ENCODE data around the gene TPRA1. TPM values are rescaled to one million over a fixed set of nuclear protein-coding genes. Genes with fewer than 3 reads are reported as not detected.

TPRA1 gene
- total RNA-seq, 6 experiments from 2014 or later = 38.8 to 47.5 (median 43.8) TPM

- H3K36me3 Mint-ChIP-seq (ENCODE audit: low read depth) = no peaks in the 10 kb centered on the region
- H3K9me3 Mint-ChIP-seq = no peaks in the 10 kb centered on the region
- TF ChIP-seq, protein P1, sequence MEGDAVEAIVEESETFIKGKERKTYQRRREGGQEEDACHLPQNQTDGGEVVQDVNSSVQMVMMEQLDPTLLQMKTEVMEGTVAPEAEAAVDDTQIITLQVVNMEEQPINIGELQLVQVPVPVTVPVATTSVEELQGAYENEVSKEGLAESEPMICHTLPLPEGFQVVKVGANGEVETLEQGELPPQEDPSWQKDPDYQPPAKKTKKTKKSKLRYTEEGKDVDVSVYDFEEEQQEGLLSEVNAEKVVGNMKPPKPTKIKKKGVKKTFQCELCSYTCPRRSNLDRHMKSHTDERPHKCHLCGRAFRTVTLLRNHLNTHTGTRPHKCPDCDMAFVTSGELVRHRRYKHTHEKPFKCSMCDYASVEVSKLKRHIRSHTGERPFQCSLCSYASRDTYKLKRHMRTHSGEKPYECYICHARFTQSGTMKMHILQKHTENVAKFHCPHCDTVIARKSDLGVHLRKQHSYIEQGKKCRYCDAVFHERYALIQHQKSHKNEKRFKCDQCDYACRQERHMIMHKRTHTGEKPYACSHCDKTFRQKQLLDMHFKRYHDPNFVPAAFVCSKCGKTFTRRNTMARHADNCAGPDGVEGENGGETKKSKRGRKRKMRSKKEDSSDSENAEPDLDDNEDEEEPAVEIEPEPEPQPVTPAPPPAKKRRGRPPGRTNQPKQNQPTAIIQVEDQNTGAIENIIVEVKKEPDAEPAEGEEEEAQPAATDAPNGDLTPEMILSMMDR (IDR thresholded peaks at IDR 0.05) = no peak
- H3K27me3 Mint-ChIP-seq (ENCODE audit: insufficient read depth) = peaks cover 32% of the 10 kb centered on the region
- peaks cover 6% of the 10 kb centered on the region for H3K4me1 Mint-ChIP-seq (ENCODE audit: low read depth)
- DNase-seq = no peak
- H3K27ac Mint-ChIP-seq = no peak overlapping the region
- no peak overlapping the region for H3K4me3 Mint-ChIP-seq
Observed at GRCh38 chr3:127544803-127545201, 45.7 kb downstream of the TPRA1 start.

- Mint-ChIP-seq H3K27me3 (ENCODE audit: insufficient read depth) (peaks cover 35% of the 10 kb centered on the region), H3K36me3 (ENCODE audit: low read depth) (no peaks in the 10 kb centered on the region), H3K4me3 (no peak overlapping the region), H3K4me1 (ENCODE audit: low read depth) (peaks cover 6% of the 10 kb centered on the region), H3K9me3 (no peaks in the 10 kb centered on the region), H3K27ac (no peak overlapping the region)
- DNase-seq = peak; percentile 47
- TF ChIP-seq, protein P1 (IDR thresholded peaks at IDR 0.05) = peak; percentile 95
Observed at GRCh38 chr3:127544192-127544802, 46.2 kb downstream of the TPRA1 start.

DNA sequence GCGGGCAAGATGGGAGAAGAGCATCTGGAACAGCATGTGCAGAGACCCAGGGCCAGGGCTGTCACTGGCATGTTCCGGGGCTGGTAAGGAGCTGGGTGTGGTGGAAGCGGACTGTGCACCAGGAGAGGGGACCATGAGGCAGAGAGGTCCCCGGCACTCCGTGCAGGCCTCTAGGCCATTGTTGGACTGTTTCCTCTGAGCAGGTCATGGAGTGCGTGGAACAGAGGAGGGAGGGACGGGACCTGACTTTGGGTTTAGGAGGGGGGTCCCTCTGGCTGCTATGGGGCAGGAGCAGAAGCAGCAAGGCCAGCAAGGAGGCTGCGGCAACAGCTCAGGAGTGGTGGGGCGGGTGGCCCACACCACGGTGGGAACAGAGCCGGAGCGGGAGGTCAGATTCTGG is 47.1 kb downstream of the TPRA1 start:
- Mint-ChIP-seq H3K36me3 (ENCODE audit: low read depth) (no peaks in the 10 kb centered on the region), H3K4me1 (ENCODE audit: low read depth) (peaks cover 5% of the 10 kb centered on the region), H3K27ac (no peak overlapping the region), H3K27me3 (ENCODE audit: insufficient read depth) (peaks cover 38% of the 10 kb centered on the region), H3K4me3 (no peak overlapping the region), H3K9me3 (no peaks in the 10 kb centered on the region)
- DNase-seq = no peak
- TF ChIP-seq, protein P1 (IDR thresholded peaks at IDR 0.05) = no peak

- no peaks in the 10 kb centered on the region for H3K9me3 Mint-ChIP-seq
- peaks cover 44% of the 10 kb centered on the region for H3K27me3 Mint-ChIP-seq (ENCODE audit: insufficient read depth)
- no peaks in the 10 kb centered on the region for H3K36me3 Mint-ChIP-seq (ENCODE audit: low read depth)
- no peak for DNase-seq
- no peak overlapping the region for H3K4me3 Mint-ChIP-seq
- H3K27ac Mint-ChIP-seq = no peak overlapping the region
- no peaks in the 10 kb centered on the region for H3K4me1 Mint-ChIP-seq (ENCODE audit: low read depth)
- TF ChIP-seq, protein P1 (IDR thresholded peaks at IDR 0.05) = no peak
Observed at GRCh38 chr3:127542441-127542952, 48.0 kb downstream of the TPRA1 start.

DNA sequence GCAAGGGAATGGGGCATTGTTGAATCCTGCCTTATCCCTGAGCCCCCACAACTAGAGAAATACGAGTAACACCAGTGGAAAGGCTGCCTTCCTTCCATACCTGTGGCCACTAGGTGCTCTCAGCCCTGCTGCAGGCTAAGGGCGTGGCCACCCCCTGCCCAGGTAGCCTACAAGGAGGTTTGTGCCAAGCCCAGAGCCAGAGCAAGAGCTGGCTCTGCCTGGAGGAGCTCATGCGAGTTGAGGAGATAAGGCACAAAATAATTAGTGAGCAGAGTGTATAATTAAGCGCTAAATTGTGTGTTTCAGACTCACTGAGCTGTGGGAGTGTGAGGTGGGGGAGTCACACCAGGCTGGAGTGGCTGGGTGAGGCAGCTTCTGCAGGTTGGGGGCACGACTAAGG is 49.2 kb downstream of the TPRA1 start:
- H3K27me3 Mint-ChIP-seq (ENCODE audit: insufficient read depth) = peaks cover 49% of the 10 kb centered on the region
- no peaks in the 10 kb centered on the region for H3K36me3 Mint-ChIP-seq (ENCODE audit: low read depth)
- H3K4me1 Mint-ChIP-seq (ENCODE audit: low read depth) = no peaks in the 10 kb centered on the region
- TF ChIP-seq, protein P1 (IDR thresholded peaks at IDR 0.05) = no peak
- no peak for DNase-seq
- no peaks in the 10 kb centered on the region for H3K9me3 Mint-ChIP-seq
- H3K27ac Mint-ChIP-seq = no peak overlapping the region
- H3K4me3 Mint-ChIP-seq = no peak overlapping the region

All from HFFc6 (cell line).